ENCODE results near the gene GPC6.
"Not testable (repeated sequence)": the region's sequence is repeated elsewhere in the genome, so short reads cannot be mapped to it uniquely, and the experiment has no call there.

The GPC6 gene

DNA sequence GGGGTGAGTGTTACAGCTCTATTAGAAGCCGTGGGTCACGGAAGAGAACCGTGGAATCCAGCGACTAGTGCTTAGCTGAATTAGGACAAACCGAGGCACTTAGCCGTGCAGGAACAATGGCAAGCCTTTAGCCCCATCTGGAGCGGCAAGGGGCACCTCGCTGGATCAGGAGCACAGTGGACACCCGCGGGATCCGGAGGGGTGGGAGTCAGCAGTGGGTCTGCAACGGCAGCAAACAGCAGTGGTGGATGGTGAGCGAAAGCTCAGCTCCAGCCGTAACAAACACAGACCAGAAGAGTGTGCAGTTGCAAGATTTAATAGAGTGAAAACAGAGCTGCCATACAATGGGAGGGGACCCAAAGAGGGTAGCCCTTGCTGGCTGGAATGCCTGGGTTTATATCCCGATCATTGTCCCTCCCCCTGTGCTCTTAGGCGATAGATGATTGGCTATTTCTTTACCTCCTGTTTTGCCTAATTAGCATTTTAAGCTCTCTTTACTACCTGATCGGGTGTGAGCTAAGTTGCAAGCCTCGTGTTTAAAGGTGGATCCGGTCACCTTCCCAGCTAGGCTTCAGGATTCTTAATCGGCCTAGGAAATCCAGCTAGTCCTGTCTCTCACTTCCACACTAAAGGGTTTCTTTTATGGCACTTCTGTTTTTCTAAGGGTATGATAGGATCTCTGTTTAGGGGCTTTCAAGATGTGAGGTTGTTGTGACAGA, 1076.4 kb downstream of the GPC6 start:
- DNase-seq (ENCODE audit: low read depth): not testable (repeated sequence)

DNA sequence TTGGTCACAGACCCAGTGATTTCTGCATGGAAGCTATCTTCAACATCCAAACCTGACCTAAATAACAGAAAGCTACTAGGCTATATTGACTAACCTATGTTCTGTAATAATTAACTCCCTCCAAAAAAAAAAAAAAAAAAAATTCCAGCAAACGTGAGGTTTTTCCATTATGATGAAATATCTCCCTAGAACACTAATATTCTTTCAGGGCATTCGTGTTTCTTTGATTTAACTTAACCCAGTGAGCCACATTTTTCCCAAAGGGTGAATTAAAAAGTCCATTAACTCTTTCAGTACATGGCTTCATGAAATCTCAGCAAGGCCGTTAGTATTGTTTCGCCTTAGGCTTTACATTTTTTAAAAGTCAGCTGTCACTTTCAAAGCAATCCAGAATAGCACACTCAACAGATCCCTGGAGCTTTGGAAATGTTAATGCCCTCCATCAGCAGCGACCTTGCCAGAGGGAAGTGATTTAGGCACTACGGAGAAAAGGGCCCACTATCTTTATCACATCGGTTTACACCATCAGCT, 1077.1 kb downstream of the GPC6 start:
- DNase-seq (ENCODE audit: low read depth): no peak

DNA sequence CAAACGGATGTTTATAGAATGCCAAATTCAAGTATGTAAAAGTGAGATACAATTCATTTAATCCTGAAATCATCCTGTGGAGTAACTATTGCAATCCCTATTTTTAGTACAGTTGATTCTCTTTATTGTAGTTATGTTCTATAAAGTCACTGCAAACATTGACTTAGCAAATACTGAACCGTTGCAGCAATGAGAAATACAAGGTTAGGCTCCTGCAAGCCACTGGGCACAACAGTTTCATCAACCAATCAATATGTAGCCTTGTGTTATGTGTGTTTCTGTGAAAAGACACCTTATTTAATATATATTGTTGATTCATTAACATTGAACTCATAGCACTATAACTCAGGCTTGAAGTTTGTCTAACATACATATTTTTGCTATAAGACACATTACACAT, 1078.4 kb downstream of the GPC6 start:
- no peak for DNase-seq (ENCODE audit: low read depth)

DNA sequence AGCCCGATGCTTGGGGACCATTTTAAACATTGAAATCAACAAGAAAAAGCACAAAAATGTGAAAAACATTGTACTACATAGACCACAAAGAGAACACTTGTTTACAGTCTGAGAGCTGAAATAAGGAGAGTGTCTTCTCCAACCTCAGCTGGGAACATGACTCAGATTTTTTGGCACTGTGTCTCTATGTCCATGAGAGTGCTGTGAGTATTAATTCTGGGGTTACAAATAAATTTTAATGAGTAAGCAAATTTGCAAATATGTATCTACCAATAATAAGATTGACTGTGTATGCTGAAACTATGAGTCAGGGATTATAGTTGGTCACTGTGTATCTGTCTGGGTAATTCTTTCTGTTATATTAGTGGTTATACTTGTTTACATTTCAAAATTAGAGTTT, 1078.9 kb downstream of the GPC6 start:
- no peak for DNase-seq (ENCODE audit: low read depth)

DNA sequence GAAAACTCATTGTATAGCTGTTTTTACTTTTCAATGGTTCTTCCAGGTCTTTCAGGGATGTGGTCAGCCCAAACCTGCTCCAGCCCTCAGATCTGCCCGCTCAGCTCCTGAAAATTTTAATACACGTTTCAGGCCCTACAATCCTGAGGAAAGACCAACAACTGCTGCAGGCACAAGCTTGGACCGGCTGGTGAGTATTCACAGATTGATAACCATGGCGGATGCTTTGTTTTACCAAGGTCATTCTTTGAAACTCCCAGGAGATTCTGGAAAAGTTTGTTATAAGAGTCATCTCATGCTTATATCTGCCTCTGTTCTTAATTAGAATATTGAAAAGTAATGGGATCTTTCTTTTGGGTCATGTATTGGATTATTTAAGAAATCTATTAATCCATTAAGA, 1079.3 kb downstream of the GPC6 start:
- DNase-seq (ENCODE audit: low read depth): no peak

DNA sequence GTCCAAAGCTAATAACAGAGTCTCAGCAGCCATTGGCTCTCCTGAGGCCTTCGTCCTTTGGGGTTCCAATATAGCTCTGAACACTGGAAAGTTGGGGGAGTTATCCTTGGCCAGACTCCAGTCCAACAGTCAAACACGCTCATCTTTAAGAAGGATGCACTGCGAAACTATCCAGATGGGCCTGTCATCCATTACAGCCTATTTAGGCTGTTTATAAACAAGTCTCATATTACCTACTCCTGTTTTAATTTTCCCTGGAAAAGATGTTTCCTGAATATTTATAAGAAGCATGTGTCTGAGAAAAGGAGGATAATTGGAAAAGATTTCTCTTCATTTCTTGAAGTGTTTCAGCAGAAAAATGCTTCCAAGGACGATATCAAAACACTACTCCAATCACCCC, 1082.2 kb downstream of the GPC6 start:
- no peak for DNase-seq (ENCODE audit: low read depth)

DNA sequence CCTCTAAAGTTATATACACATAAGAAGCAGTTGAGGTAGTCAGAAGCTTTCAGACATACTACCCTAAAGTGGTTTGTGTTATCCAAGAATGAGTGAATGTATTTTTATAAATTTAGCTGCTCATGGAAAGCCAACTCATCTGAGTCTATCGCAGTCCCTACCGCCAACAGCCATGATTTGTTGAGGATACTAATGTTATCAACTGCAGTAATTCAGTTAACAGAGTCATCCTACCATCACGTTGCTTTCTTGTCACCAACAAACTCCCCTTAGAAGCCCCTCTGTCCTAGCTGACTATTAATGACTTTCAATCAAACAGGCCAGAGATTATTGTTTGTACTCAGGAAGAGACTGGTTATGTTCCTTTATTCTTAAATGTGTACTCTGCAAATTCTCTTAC, 1083.0 kb downstream of the GPC6 start:
- no peak for DNase-seq (ENCODE audit: low read depth)

DNA sequence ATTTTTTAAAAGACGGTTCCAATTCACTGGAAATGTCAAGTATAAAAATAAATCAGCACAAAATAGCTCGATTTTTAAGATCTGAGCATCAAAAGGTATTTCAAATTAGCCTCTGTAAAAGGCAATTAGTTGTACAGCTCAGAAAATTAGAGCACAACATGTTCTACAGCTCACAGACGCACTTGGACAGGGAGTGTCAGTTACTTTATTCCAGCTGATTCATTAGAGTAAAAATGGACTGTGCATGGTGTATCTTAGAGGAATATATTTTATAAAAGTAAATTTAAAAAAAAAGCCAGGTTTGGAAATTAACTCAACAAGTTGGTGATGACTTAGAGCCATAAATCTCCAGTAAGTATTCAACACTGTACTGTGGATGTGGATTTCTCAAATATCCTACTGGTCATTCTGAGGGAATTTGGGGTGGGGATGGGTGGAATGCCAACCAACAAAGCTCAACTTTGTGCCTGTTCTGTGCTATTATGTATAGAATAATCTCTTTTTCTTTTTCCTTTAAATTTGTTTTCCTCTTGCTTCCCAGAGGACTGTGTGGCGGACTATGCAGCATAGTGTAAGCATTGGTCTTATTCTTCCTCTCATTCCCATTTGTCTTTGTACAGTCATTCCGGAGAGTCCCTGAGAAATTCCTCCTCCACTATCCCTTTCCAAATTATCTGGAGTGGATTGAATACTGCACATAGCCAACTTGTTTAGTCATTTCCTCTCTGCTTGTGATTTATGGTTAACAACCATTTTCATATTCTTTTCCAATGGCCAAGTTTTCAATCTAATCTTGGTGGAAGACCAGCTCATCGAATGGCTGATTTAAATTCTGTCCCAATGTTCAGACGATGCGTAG, 1083.6 kb downstream of the GPC6 start:
- DNase-seq (ENCODE audit: low read depth): no peak

DNA sequence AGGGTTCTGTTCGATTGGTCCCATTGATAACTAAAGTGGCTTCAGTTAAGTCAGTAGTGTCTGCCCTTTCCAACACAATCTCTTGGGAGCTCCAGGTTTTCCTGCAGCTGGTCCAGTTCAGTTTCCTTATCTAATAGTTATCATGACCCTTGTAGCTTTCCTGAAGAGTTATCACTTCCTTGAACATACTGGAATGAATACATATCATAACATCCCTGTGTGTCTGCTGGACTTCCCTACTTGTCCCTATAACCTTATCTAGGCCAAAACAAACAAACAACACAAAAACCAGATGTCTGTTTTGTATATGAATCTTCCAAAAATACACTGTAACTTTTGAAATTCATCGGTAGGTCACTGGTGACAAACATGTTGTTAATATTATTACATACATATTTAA, 1085.3 kb downstream of the GPC6 start:
- DNase-seq (ENCODE audit: low read depth): no peak

DNA sequence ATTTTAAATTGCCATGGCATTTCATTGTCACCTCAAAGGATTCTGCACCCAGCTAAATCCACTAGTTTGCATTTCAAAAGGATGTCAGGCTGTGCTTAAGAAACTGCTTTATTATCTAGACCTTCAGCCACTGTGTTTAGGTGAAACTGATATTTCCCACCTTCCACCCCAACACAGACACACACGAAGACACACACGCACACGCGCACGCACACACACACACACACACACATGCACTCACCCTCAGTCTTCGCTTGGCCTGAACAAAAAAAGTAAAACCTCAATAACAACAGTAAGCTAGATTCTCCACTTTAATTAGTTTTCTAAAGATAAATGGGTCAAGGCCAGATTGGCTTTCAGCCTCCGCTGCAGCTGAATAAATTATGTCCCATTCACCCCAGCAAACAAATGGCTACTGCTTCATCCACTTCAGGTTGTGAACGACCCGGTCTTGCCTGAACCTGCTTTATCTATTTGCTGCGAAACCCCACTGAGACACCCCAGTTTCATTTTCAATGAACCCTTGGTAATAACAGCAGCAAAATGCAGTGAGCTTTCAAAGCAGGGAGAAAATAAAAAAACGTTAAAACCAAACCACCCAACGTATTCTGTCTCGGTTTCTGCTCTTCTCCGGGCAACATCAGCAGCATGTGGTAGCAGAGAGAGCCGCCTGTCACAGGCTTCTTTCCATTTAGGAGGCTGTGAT, 1086.1 kb downstream of the GPC6 start:
- DNase-seq (ENCODE audit: low read depth): no peak

DNA sequence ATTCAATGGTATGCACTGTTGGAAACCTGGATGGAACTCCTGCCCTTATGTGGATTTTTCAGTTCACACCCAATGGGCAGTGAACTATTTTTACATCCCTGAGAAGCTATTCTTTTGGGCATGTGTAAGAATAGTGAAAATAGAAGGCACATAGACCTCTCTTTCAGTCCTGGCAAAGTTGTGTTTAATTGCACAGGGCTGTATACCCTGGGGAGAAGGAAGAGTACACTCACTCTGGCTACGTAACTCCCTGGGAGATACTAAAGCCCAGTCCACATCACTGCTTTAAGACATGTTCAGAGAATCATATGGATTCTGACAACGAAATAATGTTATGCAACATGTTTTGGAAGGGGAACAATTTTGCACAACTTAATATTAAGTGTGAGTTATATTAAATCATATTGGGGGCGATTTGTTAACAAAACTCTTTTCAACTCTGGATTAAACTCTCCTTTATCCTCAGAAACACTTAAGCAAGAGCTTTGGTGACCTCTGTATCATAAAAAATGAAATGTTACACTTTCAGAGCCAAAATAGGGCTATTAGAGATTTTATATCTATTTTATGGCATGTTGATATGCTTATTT, 1086.8 kb downstream of the GPC6 start:
- no peak for DNase-seq (ENCODE audit: low read depth)

DNA sequence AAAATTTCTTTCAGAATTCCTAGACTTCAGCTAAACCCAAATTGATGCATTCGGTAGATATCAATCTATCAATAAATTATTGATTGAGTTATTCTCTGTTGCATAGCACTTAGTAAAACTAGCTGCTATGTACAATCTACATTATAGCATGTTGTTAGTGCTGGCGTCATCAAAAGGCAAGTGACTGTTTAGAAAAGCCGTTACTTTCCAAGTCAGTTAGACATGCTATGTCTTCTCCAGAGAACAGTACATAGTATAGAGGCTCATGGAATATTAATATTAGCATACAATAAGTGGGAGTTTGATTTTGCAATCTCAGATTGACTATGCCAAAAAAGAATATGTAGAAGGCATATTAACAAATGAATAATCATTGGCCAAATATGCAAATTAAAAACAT, 1087.3 kb downstream of the GPC6 start:
- DNase-seq (ENCODE audit: low read depth): no peak

DNA sequence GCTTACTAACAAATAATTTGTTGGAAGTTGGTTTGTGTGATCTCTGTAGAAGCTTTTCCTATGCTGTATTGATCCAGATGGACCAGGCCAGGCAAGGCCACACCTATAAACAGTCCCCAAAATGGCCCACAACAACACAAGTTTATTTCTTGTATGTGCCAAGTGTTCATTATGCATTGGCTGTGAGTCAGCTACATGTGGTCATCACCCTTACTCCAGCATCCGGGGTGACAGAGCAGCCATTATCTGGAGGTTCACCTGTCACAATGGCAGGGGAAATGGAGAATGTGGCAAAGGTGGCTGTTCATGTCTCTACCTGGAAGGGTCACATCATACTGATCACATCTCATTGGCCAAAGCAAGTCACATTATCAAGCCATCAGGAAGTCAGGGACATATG, 1088.6 kb downstream of the GPC6 start:
- no peak for DNase-seq (ENCODE audit: low read depth)

DNA sequence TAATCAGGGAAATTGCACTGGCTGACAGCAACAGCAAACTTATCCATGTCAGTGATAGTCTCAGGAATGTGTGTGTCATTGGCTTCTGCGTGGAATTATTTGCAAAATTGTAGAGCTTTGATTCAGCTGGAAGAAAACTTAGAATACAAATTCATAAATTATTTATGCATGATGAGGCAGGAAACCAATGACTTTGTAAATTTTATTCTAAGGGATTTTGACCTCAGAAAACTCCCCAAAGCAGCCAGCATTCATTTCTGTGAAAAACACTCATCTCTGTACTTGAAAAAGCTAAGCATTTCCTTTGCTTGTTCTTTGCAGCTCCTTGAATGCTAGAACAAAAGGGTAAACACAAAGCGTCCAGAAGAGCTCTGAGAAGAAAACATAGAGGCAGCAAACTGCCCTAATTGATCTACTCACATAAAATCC, 1090.5 kb downstream of the GPC6 start:
- no peak for DNase-seq (ENCODE audit: low read depth)

DNA sequence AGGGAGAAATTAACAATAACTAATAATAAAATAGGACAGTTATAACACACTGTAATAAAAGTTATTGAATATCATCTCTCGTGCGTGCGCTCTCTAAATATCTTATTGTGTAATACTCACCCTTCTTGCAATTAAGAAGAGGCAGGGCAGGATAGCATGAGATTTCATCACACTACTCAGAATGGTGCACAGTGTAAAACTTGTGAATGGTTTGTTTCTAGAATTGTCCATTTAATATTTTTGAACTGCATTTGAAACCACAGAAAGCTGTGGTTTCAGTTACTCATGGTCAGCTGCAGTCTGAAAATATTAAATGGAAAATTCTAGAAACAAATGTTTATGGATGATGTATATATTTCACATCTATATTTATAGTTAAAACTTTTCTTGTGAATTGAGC, 1091.8 kb downstream of the GPC6 start:
- DNase-seq (ENCODE audit: low read depth): no peak

DNA sequence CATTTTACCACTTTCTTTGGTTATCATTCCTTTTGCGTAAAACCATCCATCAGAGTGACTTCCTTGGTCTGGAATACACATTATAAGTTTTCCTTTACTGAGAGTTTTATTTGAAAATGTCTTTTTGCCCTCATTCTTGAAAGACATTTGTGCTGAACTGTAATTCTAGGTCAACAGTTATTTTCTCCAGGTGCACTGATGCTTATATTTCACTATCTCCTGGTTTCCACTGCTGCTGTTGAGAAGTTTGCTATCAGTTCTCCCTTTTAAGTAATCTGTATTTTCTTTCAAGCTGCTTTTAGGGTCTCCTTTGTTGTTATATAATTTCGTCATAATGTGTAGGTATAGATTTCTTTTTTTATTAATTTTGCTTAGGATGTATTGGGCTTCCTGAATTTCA, 1092.9 kb downstream of the GPC6 start:
- no peak for DNase-seq (ENCODE audit: low read depth)

DNA sequence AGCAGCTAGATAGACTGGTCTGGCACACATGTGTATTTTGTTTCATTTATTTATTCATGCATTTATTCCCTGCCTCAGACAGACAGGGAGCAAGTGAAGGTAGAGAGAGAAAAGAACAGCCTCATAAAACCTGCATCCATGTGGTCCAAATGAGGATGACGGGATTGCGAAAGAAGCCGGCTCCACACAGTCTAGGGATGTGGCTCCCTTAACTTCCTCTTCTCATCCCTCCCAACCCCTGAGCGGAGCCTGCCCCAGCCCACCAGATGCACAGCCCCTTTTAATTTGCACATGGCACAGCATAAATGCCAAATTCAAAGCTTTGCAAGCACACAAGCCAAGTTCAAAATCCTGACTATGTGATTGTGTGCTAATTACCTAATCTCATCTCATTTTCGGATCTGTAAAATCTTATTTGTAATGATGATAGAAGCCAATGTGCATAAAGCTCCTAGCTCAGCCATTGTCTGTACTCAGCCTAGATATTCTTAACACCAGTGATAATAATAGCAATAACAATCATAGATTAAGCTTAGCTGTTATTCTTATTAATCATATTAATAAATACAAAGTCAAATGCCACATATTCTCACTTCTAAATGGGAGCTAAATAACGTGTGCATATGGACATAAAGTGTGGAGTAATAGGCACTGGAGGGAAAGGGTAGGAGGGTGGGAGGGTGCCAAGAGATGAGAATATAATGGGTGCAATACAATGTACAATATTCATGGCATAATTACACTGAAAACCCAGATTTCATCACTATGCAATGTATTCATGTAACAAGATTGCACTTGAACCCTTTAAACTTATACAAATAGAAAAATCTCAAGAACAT, 1096.5 kb downstream of the GPC6 start:
- DNase-seq (ENCODE audit: low read depth): no peak

DNA sequence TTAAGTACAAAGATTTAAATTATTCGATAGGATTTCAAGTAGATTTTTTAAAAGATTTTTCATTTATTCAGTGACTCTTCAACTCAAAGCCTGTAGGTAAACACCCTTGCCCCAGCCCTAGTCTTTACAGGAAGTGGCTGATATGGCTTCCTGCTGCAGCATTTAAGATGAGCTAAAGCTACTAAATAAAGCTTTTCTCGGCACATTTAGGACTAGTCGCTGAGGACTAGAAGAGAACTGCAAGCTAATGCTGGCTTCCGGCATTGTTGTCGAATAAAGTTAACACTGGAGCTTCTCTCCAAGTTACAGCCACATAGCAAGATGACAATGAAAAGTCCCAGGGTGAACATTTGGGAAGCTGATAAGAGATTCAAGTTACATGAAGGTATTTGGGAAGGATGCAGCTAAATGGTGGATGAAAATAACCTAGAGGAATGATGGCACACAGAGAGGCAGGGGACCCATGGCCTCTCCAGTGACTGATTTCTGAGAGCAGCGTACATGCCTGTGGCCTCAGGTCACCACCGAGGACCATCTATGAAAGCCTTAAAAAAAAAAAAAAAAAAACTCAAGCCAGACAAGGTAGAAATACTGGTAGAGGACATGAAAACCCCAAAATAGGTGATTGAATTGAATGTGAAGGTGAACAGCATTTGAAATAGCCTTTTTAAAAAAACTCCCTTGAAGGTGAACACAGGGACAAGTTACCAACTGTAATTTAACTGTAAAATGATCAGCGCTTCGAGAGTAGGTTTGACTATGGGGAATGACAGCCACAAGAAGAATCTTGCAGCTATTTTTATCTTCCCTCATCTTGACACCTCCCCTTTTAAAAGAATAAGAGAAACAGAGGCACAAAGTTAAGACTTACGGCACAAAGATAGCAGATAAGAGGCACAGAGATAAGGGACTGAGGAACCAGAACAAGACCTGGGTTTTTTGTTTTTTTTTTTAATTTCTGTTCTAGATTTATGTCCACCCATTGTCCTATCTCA, 1097.5 kb downstream of the GPC6 start:
- DNase-seq (ENCODE audit: low read depth): no peak

DNA sequence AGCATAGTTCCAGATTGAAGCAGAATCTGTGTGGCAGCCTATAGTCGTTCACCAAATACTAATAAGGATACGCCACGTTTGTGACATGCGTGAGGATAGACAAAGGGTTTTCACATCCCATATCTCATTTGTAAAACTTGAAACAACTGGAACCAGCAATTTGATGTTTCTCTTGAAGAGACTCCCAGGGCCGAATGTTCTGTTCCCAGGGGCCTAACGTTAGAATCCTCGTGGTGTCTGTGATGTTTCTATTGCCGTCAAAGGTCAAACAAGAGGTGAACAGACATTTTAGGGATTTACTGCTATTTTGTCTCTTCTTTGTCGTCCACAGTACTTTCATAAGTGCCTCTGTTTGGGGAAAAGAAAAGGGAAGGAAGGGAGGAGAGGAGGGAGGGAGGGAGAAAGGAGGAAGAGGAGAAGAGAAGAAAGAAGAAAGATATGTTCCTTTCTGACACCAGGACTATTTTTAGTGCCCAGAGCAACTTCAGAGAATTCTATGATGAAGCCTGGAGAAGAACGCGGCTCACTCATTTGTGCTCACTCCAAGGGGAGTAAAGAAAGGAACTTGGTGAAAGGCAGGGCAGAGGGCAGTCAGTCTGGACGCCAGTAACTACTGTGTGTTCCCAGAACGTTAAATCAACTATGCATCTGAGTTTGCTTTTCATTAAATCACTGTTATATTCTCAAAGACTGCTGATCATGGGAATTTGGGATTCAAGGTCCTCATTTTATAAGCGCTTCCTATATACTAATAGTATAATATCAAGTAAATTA, 1098.3 kb downstream of the GPC6 start:
- DNase-seq (ENCODE audit: low read depth): no peak

All from stimulated activated CD4-positive, alpha-beta T cell treated with anti-CD3 and anti-CD28 coated beads, Interleukin-2, amount 100 ng/mL, for 4 hours (primary cell).